ENCODE measurements around the gene RHBDL1. TPM values are rescaled to one million over a fixed set of nuclear protein-coding genes. Genes with fewer than 3 reads are reported as not detected.

RHBDL1 gene
- total and polyA plus RNA-seq, 4 donors = 0.35 to 0.84 (median 0.70) TPM

DNA sequence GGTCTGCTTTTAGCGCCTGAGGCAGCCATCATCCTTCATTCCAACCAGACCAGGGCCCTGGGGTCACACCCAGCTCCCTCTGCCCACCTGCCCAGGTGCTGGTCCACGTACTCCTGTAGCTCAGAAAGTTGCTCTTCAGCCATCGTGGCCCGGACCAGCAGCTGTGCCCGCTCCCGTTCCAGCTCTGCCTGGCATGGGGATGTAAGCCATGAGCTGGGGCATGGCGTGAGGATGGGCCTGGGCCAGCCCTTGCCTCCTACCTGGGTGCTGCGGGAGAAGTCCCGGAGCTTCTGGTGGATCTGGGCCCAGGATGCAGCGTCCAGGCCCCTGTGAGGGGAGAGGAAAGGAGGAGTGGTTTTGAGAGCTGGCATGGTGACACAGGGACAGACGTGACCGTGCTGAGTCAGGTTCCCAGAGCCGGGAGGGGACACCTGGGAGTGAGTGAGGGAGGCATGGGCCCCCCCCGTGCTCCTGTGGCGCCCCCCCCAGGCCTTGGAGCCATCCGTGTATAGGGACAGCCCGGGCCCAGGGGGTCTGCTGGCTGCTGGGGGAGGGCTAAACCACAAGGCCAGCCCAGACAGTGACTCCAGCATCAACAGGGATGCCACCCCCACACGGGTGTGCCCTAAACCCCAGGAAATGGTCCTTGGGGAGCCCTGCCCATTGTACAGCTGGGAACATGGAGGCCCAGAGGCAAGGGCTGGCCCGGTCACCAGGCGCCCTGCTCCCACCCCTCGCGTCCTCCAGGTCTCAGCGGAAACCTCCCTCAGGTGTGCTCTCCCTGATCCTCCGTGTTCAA, 47.6 kb downstream of the RHBDL1 start:
- TF ChIP-seq EGR1 (IDR thresholded peaks at IDR 0.05; ENCODE audit: low read depth in 2 of 2) (no peak), SP1 (IDR thresholded peaks at IDR 0.05) (no peak), ATF3 (IDR thresholded peaks at IDR 0.05) (no peak), FOXA1 (IDR thresholded peaks at IDR 0.05) (no peak)
- Histone ChIP-seq H3K27me3 (ENCODE audit: control insufficient read depth in 4 of 4, insufficient read depth in 4 of 4, low read length in 3 of 4) (peaks cover 0 to 2% (median 0%) of the 10 kb centered on the region in 4 donors), H3K36me3 (ENCODE audit: control insufficient read depth in 4 of 4, insufficient read depth in 3 of 4, low read depth in 1 of 4, low read length in 3 of 4) (no peaks in the 10 kb centered on the region), H3K9me3 (ENCODE audit: control insufficient read depth in 4 of 4, low read length in 3 of 4) (no peaks in the 10 kb centered on the region), H3K27ac (ENCODE audit: low read depth in 1 of 2, low read length in 2 of 2) (no peak overlapping the region), H3K4me1 (ENCODE audit: control insufficient read depth in 4 of 4, insufficient read depth in 4 of 4, low read length in 3 of 4) (peaks cover 13 to 32% (median 26%) of the 10 kb centered on the region in 4 donors), H3K4me3 (ENCODE audit: low read depth in 1 of 3, low read length in 3 of 3) (no peak overlapping the region), H3K9ac (ENCODE audit: low read depth in 1 of 2, low read length in 2 of 2) (no peak overlapping the region)
- 92% methylated on average over 24 of the region's 24 CpGs for whole genome bisulfite sequencing
- no peak for DNase-seq (ENCODE audit: low spot score)

DNA sequence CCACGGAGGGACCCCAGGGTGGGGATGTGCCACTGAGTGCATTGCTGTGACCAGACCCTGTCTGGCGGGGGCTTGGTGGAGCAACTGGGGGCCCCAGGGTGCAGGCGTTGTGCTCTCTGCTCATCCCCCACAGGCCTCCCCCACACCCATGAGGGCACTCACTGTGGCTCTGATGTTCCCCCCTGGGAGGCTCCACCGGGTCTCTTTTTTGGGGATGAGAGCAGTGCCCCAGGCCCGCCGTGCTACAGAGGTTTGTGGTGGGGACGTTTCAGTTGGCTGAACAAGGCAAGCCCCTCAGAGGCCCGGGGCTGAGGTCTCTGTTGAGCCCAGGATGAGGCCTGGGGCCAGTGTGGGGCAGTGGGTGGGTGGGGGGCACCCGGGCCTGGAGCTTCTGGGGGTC, 48.2 kb downstream of the RHBDL1 start:
- H3K27ac ChIP-seq (ENCODE audit: low read depth in 1 of 2, low read length in 2 of 2) = no peak overlapping the region
- H3K4me3 ChIP-seq (ENCODE audit: low read depth in 1 of 3, low read length in 3 of 3) = no peak overlapping the region
- H3K9ac ChIP-seq (ENCODE audit: low read depth in 1 of 2, low read length in 2 of 2) = no peak overlapping the region
- H3K27me3 ChIP-seq (ENCODE audit: control insufficient read depth in 4 of 4, insufficient read depth in 4 of 4, low read length in 3 of 4) = peaks cover 0 to 2% (median 0%) of the 10 kb centered on the region in 4 donors
- DNase-seq (ENCODE audit: low spot score) = no peak
- 87% methylated on average over 9 of the region's 9 CpGs for WGBS
- peaks cover 16 to 32% (median 31%) of the 10 kb centered on the region in 4 donors for H3K4me1 ChIP-seq (ENCODE audit: control insufficient read depth in 4 of 4, insufficient read depth in 4 of 4, low read length in 3 of 4)
- H3K36me3 ChIP-seq (ENCODE audit: control insufficient read depth in 4 of 4, insufficient read depth in 3 of 4, low read depth in 1 of 4, low read length in 3 of 4) = no peaks in the 10 kb centered on the region
- H3K9me3 ChIP-seq (ENCODE audit: control insufficient read depth in 4 of 4, low read length in 3 of 4) = no peaks in the 10 kb centered on the region
- no peak for TF ChIP-seq YY1 (IDR thresholded peaks at IDR 0.05)
- no peak for TF ChIP-seq REST (IDR thresholded peaks at IDR 0.05)
- TF ChIP-seq RAD21 (IDR thresholded peaks at IDR 0.05) = no peak
- no peak for TF ChIP-seq JUND (IDR thresholded peaks at IDR 0.05)

DNA sequence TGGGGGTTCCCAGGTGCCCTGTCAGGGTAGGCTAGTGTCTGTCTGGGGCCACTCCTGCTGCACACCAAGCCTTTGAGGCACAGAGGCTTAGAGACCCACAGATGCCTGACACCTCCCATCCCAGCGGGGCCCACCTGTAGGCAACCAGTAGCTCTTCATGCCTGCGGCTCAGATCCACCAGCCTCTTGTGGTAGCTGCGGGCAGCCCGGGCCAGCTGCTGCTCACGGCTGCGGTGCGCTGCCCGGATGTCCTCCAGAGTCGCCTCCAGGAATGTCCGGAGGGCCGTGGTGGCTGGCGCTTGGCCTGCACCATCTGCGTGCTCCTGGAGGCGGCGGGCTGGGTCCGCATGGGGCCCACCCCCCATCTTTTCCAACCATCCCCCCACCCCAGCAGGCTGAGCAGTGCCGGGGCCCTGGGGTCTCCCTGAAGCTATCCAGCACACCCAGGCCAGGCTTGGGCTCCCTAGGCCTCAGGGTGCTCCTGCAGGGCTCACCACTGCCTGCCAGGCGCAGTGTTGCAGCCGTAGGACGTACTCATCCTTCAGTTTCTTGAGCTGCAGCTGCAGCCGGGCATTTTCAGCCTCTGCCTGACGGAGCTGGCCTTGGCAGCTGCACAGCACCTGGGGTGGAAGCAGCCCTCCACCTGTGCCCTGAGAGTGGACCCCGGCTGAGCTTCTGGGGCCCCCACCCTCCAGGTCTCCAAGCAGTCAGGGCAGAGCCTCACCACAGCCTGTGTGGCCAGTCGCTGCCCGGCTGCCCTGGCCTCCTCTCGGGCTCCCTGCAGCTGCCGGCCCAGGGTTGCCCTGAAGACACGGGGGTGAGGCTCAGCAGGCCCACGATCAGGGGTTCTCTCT, 48.9 kb downstream of the RHBDL1 start:
- WGBS = 75% methylated on average over 29 of the region's 29 CpGs
- no peak overlapping the region for H3K4me3 ChIP-seq (ENCODE audit: low read depth in 1 of 3, low read length in 3 of 3)
- no peaks in the 10 kb centered on the region for H3K9me3 ChIP-seq (ENCODE audit: control insufficient read depth in 4 of 4, low read length in 3 of 4)
- H3K27me3 ChIP-seq (ENCODE audit: control insufficient read depth in 4 of 4, insufficient read depth in 4 of 4, low read length in 3 of 4) = peaks cover 0 to 2% (median 0%) of the 10 kb centered on the region in 4 donors
- peaks cover 16 to 32% (median 31%) of the 10 kb centered on the region in 4 donors for H3K4me1 ChIP-seq (ENCODE audit: control insufficient read depth in 4 of 4, insufficient read depth in 4 of 4, low read length in 3 of 4)
- H3K36me3 ChIP-seq (ENCODE audit: control insufficient read depth in 4 of 4, insufficient read depth in 3 of 4, low read depth in 1 of 4, low read length in 3 of 4) = no peaks in the 10 kb centered on the region
- TF ChIP-seq, protein P1, sequence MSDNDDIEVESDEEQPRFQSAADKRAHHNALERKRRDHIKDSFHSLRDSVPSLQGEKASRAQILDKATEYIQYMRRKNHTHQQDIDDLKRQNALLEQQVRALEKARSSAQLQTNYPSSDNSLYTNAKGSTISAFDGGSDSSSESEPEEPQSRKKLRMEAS (IDR thresholded peaks at IDR 0.05) = no peak
- no peak overlapping the region for H3K9ac ChIP-seq (ENCODE audit: low read depth in 1 of 2, low read length in 2 of 2)
- DNase-seq (ENCODE audit: low spot score) = no peak
- no peak overlapping the region for H3K27ac ChIP-seq (ENCODE audit: low read depth in 1 of 2, low read length in 2 of 2)

All from liver (tissue), 9 donors.